HepG2 (cell line): ENCODE results near the gene ADAMTS2. TPM values are rescaled to one million over a fixed set of nuclear protein-coding genes. Genes with fewer than 3 reads are reported as not detected.
A peak's percentile ranks its signal among the peaks of the same experiment; 100 is the strongest.

Experiments used
- ARID5B ChIP-seq: IDR thresholded peaks from 2 replicates; pipeline ENCODE4 v1.4.0; 2020; ENCODE audit warnings: mild to moderate bottlenecking, missing genetic modification reagents
- ASH2L ChIP-seq: fragments of 300-600, 200-600 bp; sonication (generic); IDR thresholded peaks from 2 replicates; pipeline ENCODE4 v1.7.0; 2017; ENCODE audit warnings: low read depth, mild to moderate bottlenecking, moderate library complexity, mixed read lengths, low read length; ENCODE audit not compliant: insufficient read length
- FLYWCH1 ChIP-seq: sonication (generic); formaldehyde crosslinking; IDR thresholded peaks from 2 replicates; pipeline ENCODE4 v1.8.1; 2023; ENCODE audit warnings: mild to moderate bottlenecking, missing genetic modification reagents
- KMT2B ChIP-seq: IDR thresholded peaks from 2 replicates; pipeline ENCODE4 v1.6.1; 2016; ENCODE audit warnings: missing genetic modification reagents, missing compliant biosample characterization
- PREB ChIP-seq: sonication (generic); formaldehyde crosslinking; IDR thresholded peaks from 2 replicates; pipeline ENCODE4 v1.4.0; 2020; ENCODE audit warnings: missing genetic modification reagents
- ZFP91 ChIP-seq: sonication (generic); formaldehyde crosslinking; IDR thresholded peaks from 2 replicates; pipeline ENCODE4 v1.9.0; 2022; ENCODE audit warnings: missing genetic modification reagents, mild to moderate bottlenecking, borderline replicate concordance
- ZNF225 ChIP-seq: sonication (generic); formaldehyde crosslinking; IDR thresholded peaks from 2 replicates; pipeline ENCODE4 v1.4.0; 2020; ENCODE audit warnings: mild to moderate bottlenecking, missing genetic modification reagents
- ZNF703 ChIP-seq: sonication (generic); formaldehyde crosslinking; IDR thresholded peaks from 2 replicates; pipeline ENCODE4 v1.5.1; 2020; ENCODE audit warnings: missing genetic modification reagents, mild to moderate bottlenecking, moderate library complexity, borderline replicate concordance
- polyA plus RNA-seq, 8 experiments: library from polyadenylated mRNA; depleted of rRNA in 3 of 8; stranded (reverse) in 7 of 8; unstranded in 1 of 8; fragments of >200 nt; fragmentation: Illumina TruSeq in 4 of 8; extraction: Trizol in 4 of 8; gene quantifications; 2 replicates each; pipeline versions ENCODE4 v1.2.1 to v1.2.3, GENCODE V29; 2011 to 2016; ENCODE audit warnings: low read depth in 4 of 8, missing spikeins in 1 of 8, mixed read lengths in 1 of 8; ENCODE audit not compliant: insufficient read depth in 1 of 8
- total RNA-seq, 5 experiments: library from RNA; depleted of rRNA; stranded (reverse); fragments of >200 nt; fragmentation: Illumina TruSeq; extraction: Trizol; gene quantifications; 2 replicates each; pipeline ENCODE4 v1.2.3, GENCODE V29; 2016; ENCODE audit warnings: low read depth in 1 of 5

ADAMTS2 gene
- total and polyA plus RNA-seq, 2 of the 13 experiments (the other 11 are each of a cell fraction or from before 2014, with no cell fraction given) = 0.24 to 3.5 TPM

- TF ChIP-seq ARID5B (CRISPR knock-in tag) (no peak), ASH2L (no peak), ZFP91 (peak; percentile 27; the same call in 1 of the 2 replicates), ZNF225 (CRISPR knock-in tag) (no peak), ZNF703 (CRISPR knock-in tag) (no peak), FLYWCH1 (CRISPR knock-in tag) (no peak), PREB (no peak), KMT2B (CRISPR knock-in tag) (no peak)
Measured at GRCh38 chr5:179185256-179185940, 159.9 kb downstream of the ADAMTS2 start (continued).
